DND-41 (cell line): ENCODE measurements around the gene TBC1D19.

ENCODE experiments used
- ATAC-seq: fragments of 200-7000 bp; cut with Tn5 transposase; 3 replicates; pipeline ENCODE4 v1.9.1; 2021; ENCODE audit warnings: low read depth; ENCODE audit not compliant: insufficient read depth
- DNase-seq: peaks from one replicate; pipeline ENCODE4 v3.0.0-alpha.2; 2020
- H2AFZ ChIP-seq: 2 replicates; pipeline ENCODE4 v1.6.0; 2012; ENCODE audit warnings: low read depth, low read length
- H3K27ac ChIP-seq: 2 replicates; pipeline ENCODE4 v1.5.1; 2012; ENCODE audit warnings: low read length, inconsistent platforms
- H3K27me3 ChIP-seq: fragments of 200-600 bp; sonication (generic); 2 replicates; pipeline ENCODE4 v1.6.0; 2012; ENCODE audit warnings: low read length, mild to moderate bottlenecking, inconsistent platforms; ENCODE audit not compliant: insufficient read depth, poor library complexity
- H3K36me3 ChIP-seq: 2 replicates; pipeline ENCODE4 v1.5.1; 2012; ENCODE audit warnings: low read length, inconsistent platforms; ENCODE audit not compliant: insufficient read depth
- H3K4me1 ChIP-seq: 2 replicates; pipeline ENCODE4 v1.5.1; 2012; ENCODE audit warnings: mild to moderate bottlenecking, low read length; ENCODE audit not compliant: insufficient read depth
- H3K4me2 ChIP-seq: 2 replicates; pipeline ENCODE4 v1.6.0; 2012; ENCODE audit warnings: mild to moderate bottlenecking, moderate library complexity, low read length, inconsistent platforms; ENCODE audit not compliant: insufficient read depth
- H3K4me3 ChIP-seq, 2 experiments: fragments of 200-600 bp in 1 of 2; shearing (Covaris generic) in 1 of 2; 2 replicates each; pipeline ENCODE4 v1.5.1; 2012 to 2016; ENCODE audit warnings: inconsistent platforms in 2 of 2, low read length in 2 of 2, mild to moderate bottlenecking in 2 of 2, low read depth in 1 of 2, moderate library complexity in 1 of 2
- H3K79me2 ChIP-seq: 2 replicates; pipeline ENCODE4 v1.6.0; 2012; ENCODE audit warnings: low read length, inconsistent platforms; ENCODE audit not compliant: insufficient read depth
- H3K9ac ChIP-seq: 2 replicates; pipeline ENCODE4 v1.6.0; 2012; ENCODE audit warnings: low read depth, mild to moderate bottlenecking, inconsistent platforms, low read length, moderate library complexity
- H3K9me3 ChIP-seq: 2 replicates; pipeline ENCODE4 v1.5.1; 2012; ENCODE audit warnings: low read length, moderate library complexity, mild to moderate bottlenecking, inconsistent platforms; ENCODE audit not compliant: insufficient read depth, severe bottlenecking
- H4K20me1 ChIP-seq: 2 replicates; pipeline ENCODE4 v1.6.0; 2012; ENCODE audit warnings: low read length; ENCODE audit not compliant: insufficient read depth
- CTCF ChIP-seq: IDR thresholded peaks from 2 replicates; pipeline ENCODE4 v1.5.1; 2012; ENCODE audit warnings: borderline replicate concordance, low read length, moderate library complexity, mild to moderate bottlenecking; ENCODE audit not compliant: poor library complexity, severe bottlenecking; ENCODE audit errors: extremely low read depth
- EZH2 ChIP-seq: IDR thresholded peaks from 3 replicates; pipeline ENCODE4 v1.6.1; 2012; ENCODE audit warnings: borderline replicate concordance, low read depth, mild to moderate bottlenecking, moderate library complexity, low read length, inconsistent platforms; ENCODE audit not compliant: severe bottlenecking

TBC1D19 gene

GRCh38 chr4:26713563-26714151, 129.8 kb downstream of the TBC1D19 start:
- ATAC-seq: no peak

GRCh38 chr4:26715636-26716242, 131.9 kb downstream of the TBC1D19 start:
- DNase-seq (no peak), ATAC-seq (no peak)
- Histone ChIP-seq H3K27ac (no peak overlapping the region), H3K9ac (no peak overlapping the region), H3K79me2 (no peaks in the 10 kb centered on the region), H2AFZ (no peak overlapping the region), H3K27me3 (no peaks in the 10 kb centered on the region), H3K4me1 (no peaks in the 10 kb centered on the region), H4K20me1 (no peaks in the 10 kb centered on the region), H3K9me3 (no peaks in the 10 kb centered on the region), H3K4me3 (no peak overlapping the region), H3K4me2 (no peak overlapping the region), H3K36me3 (no peaks in the 10 kb centered on the region)
- TF ChIP-seq EZH2 (no peak), CTCF (no peak)

More at GRCh38 chr4:26713563-26714151, 129.8 kb downstream of the TBC1D19 start:
- H2AFZ ChIP-seq: no peak overlapping the region
- no peak for DNase-seq
- TF ChIP-seq EZH2: no peak
- TF ChIP-seq CTCF: no peak
- no peak overlapping the region for H3K4me2 ChIP-seq
- H3K4me1 ChIP-seq: no peaks in the 10 kb centered on the region
- no peaks in the 10 kb centered on the region for H4K20me1 ChIP-seq
- H3K9me3 ChIP-seq: no peaks in the 10 kb centered on the region
- H3K27ac ChIP-seq: no peak overlapping the region
- H3K9ac ChIP-seq: no peak overlapping the region
- no peak overlapping the region for H3K4me3 ChIP-seq
- H3K27me3 ChIP-seq: no peaks in the 10 kb centered on the region
- H3K36me3 ChIP-seq: 0 out of 2 replicates have a peak, but pooled peaks cover 3% of the 10 kb centered on the region
- no peaks in the 10 kb centered on the region for H3K79me2 ChIP-seq

GRCh38 chr4:26717332-26717731, 133.4 kb downstream of the TBC1D19 start:
- no peaks in the 10 kb centered on the region for H3K36me3 ChIP-seq
- H3K9ac ChIP-seq: no peak overlapping the region
- H3K4me2 ChIP-seq: no peak overlapping the region
- no peak for ATAC-seq
- H3K27me3 ChIP-seq: no peaks in the 10 kb centered on the region
- TF ChIP-seq EZH2 (no peak), CTCF (no peak)
- no peaks in the 10 kb centered on the region for H3K79me2 ChIP-seq
- H2AFZ ChIP-seq: no peak overlapping the region
- H4K20me1 ChIP-seq: no peaks in the 10 kb centered on the region
- no peaks in the 10 kb centered on the region for H3K9me3 ChIP-seq
- no peak overlapping the region for H3K4me3 ChIP-seq
- no peaks in the 10 kb centered on the region for H3K4me1 ChIP-seq
- no peak overlapping the region for H3K27ac ChIP-seq
- no peak for DNase-seq
